ENCODE results near the gene GZMB.

Gene GZMB

GRCh38 chr14:24678801-24679247 lies 44.8 kb upstream of the GZMB start:
- TF ChIP-seq SIN3A (IDR thresholded peaks at IDR 0.05; ENCODE audit: borderline replicate concordance, insufficient read depth, low read length): no peak
- TF ChIP-seq REST (IDR thresholded peaks at IDR 0.05; ENCODE audit: insufficient read depth in 1 of 2, low read depth in 2 of 2, low read length in 2 of 2): no peak
- TF ChIP-seq POLR2AphosphoS5 (IDR thresholded peaks at IDR 0.05; ENCODE audit: low read depth, low read length): no peak
- no peak for TF ChIP-seq TAF1 (IDR thresholded peaks at IDR 0.05; ENCODE audit: borderline replicate concordance, insufficient read depth, low read length)
- TF ChIP-seq FOXP2 (optimal IDR thresholded peaks at IDR 0.05; ENCODE audit: borderline replicate concordance, extremely low read depth, extremely low read length, insufficient read depth): no peak

- TF ChIP-seq REST (IDR thresholded peaks at IDR 0.05; ENCODE audit: insufficient read depth in 1 of 2, low read depth in 2 of 2, low read length in 2 of 2) (no peak), SIN3A (IDR thresholded peaks at IDR 0.05; ENCODE audit: borderline replicate concordance, insufficient read depth, low read length) (no peak), TAF1 (IDR thresholded peaks at IDR 0.05; ENCODE audit: borderline replicate concordance, insufficient read depth, low read length) (no peak), POLR2AphosphoS5 (IDR thresholded peaks at IDR 0.05; ENCODE audit: low read depth, low read length) (no peak), FOXP2 (optimal IDR thresholded peaks at IDR 0.05; ENCODE audit: borderline replicate concordance, extremely low read depth, extremely low read length, insufficient read depth) (no peak)
Measured at GRCh38 chr14:24677956-24678355, 44.0 kb upstream of the GZMB start.

GRCh38 chr14:24674204-24674970 lies 40.4 kb upstream of the GZMB start:
- TF ChIP-seq SIN3A (IDR thresholded peaks at IDR 0.05; ENCODE audit: borderline replicate concordance, insufficient read depth, low read length) (no peak), FOXP2 (optimal IDR thresholded peaks at IDR 0.05; ENCODE audit: borderline replicate concordance, extremely low read depth, extremely low read length, insufficient read depth) (no peak), TAF1 (IDR thresholded peaks at IDR 0.05; ENCODE audit: borderline replicate concordance, insufficient read depth, low read length) (no peak), POLR2AphosphoS5 (IDR thresholded peaks at IDR 0.05; ENCODE audit: low read depth, low read length) (no peak), REST (IDR thresholded peaks at IDR 0.05; ENCODE audit: insufficient read depth in 1 of 2, low read depth in 2 of 2, low read length in 2 of 2) (no peak)

- TF ChIP-seq TAF1 (IDR thresholded peaks at IDR 0.05; ENCODE audit: borderline replicate concordance, insufficient read depth, low read length) (no peak), FOXP2 (optimal IDR thresholded peaks at IDR 0.05; ENCODE audit: borderline replicate concordance, extremely low read depth, extremely low read length, insufficient read depth) (no peak), POLR2AphosphoS5 (IDR thresholded peaks at IDR 0.05; ENCODE audit: low read depth, low read length) (no peak), SIN3A (IDR thresholded peaks at IDR 0.05; ENCODE audit: borderline replicate concordance, insufficient read depth, low read length) (no peak), REST (IDR thresholded peaks at IDR 0.05; ENCODE audit: insufficient read depth in 1 of 2, low read depth in 2 of 2, low read length in 2 of 2) (no peak)
Measured at GRCh38 chr14:24673534-24674203, 39.7 kb upstream of the GZMB start.

All from PFSK-1 (cell line).